K562 (cell line): ENCODE data around the gene PDLIM4. TPM values are rescaled to one million over a fixed set of nuclear protein-coding genes. Genes with fewer than 3 reads are reported as not detected.
A peak's percentile ranks its signal among the peaks of the same experiment; 100 is the strongest.

Experiments used
- CBFA2T3 ChIP-seq: fragments of 450-650 bp; IDR thresholded peaks from 2 replicates; pipeline ENCODE4 v1.6.1; 2017
- CBFB ChIP-seq: sonication (generic); formaldehyde crosslinking; IDR thresholded peaks from 2 replicates; pipeline ENCODE4 v1.4.0; 2020; ENCODE audit warnings: mild to moderate bottlenecking, missing genetic modification reagents
- CBX3 ChIP-seq, 2 experiments: IDR thresholded peaks; 1 replicate in 1 of 2; 2 replicates in 1 of 2; pipeline ENCODE4 v1.6.1; 2012; ENCODE audit warnings: inconsistent platforms in 2 of 2, low read length in 2 of 2, borderline replicate concordance in 1 of 2, control low read depth in 1 of 2
- CREB1 ChIP-seq, 2 experiments: sonication (generic) in 1 of 2; formaldehyde crosslinking in 1 of 2; IDR thresholded peaks; 2 replicates each; pipeline versions ENCODE4 v1.6.1 to v1.8.0; 2012 to 2022; ENCODE audit warnings: inconsistent platforms in 1 of 2, mild to moderate bottlenecking in 1 of 2, missing genetic modification reagents in 1 of 2, moderate library complexity in 1 of 2
- CTCF ChIP-seq, 3 experiments: IDR thresholded peaks in 2 of 3; conservative IDR thresholded peaks in 1 of 3; 2 replicates each; pipeline ENCODE4 v1.5.1; 2011 to 2012; ENCODE audit warnings: low read length in 3 of 3, mild to moderate bottlenecking in 3 of 3, control low read depth in 2 of 3, improper control_type of control experiment in 1 of 3, inconsistent platforms in 1 of 3, low read depth in 1 of 3, mixed read lengths in 1 of 3, moderate library complexity in 1 of 3; ENCODE audit not compliant: insufficient read depth in 2 of 3
- DNMT1 ChIP-seq: fragments of 450-650 bp; IDR thresholded peaks from 2 replicates; pipeline ENCODE4 v1.6.1; 2016; ENCODE audit warnings: antibody characterized with exemption, mild to moderate bottlenecking
- E4F1 ChIP-seq: fragments of 250-450 bp; sonication (Bioruptor Pico); IDR thresholded peaks from 2 replicates; pipeline ENCODE4 v1.5.0; 2021; ENCODE audit warnings: mild to moderate bottlenecking, borderline replicate concordance
- HDAC3 ChIP-seq: fragments of 450-650 bp; IDR thresholded peaks from 2 replicates; pipeline ENCODE4 v1.6.1; 2018; ENCODE audit warnings: borderline replicate concordance, mild to moderate bottlenecking, moderate library complexity; ENCODE audit not compliant: partially characterized antibody
- KLF16 ChIP-seq: IDR thresholded peaks from 2 replicates; pipeline ENCODE4 v1.6.1; 2016; ENCODE audit warnings: antibody characterized with exemption
- NBN ChIP-seq: fragments of 450-650 bp; IDR thresholded peaks from 2 replicates; pipeline ENCODE4 v1.6.1; 2016; ENCODE audit warnings: low read depth, mild to moderate bottlenecking
- NCOA2 ChIP-seq, 2 experiments: fragments of 450-650 bp; IDR thresholded peaks; 2 replicates each; pipeline ENCODE4 v1.6.1; 2018; ENCODE audit warnings: mild to moderate bottlenecking in 2 of 2, moderate library complexity in 1 of 2; ENCODE audit not compliant: partially characterized antibody in 2 of 2
- NCOR1 ChIP-seq: fragments of 450-650 bp; IDR thresholded peaks from 2 replicates; pipeline ENCODE4 v1.6.1; 2016; ENCODE audit warnings: mild to moderate bottlenecking, moderate library complexity
- PHTF2 ChIP-seq: fragments of 250-450 bp; sonication (Bioruptor Pico); IDR thresholded peaks from 2 replicates; pipeline ENCODE4 v1.5.0; 2021; ENCODE audit warnings: mild to moderate bottlenecking
- RB1 ChIP-seq: fragments of 450-650 bp; IDR thresholded peaks from 2 replicates; pipeline ENCODE4 v1.6.1; 2017; ENCODE audit warnings: low read depth, mild to moderate bottlenecking
- SMC3 ChIP-seq: conservative IDR thresholded peaks from 2 replicates; pipeline ENCODE4 v1.6.1; 2011; ENCODE audit warnings: low read depth, low read length, improper control_type of control experiment; ENCODE audit not compliant: insufficient read depth
- STAT6 ChIP-seq: sonication (generic); formaldehyde crosslinking; IDR thresholded peaks from 2 replicates; pipeline ENCODE4 v1.8.1; 2023; ENCODE audit warnings: mild to moderate bottlenecking, missing genetic modification reagents
- TAF1 ChIP-seq: IDR thresholded peaks from 2 replicates; pipeline ENCODE4 v1.6.1; 2011; ENCODE audit warnings: mild to moderate bottlenecking, low read length, moderate library complexity; ENCODE audit not compliant: insufficient read depth, control insufficient read depth, severe bottlenecking; ENCODE audit errors: extremely low read depth
- ZBTB2 ChIP-seq: fragments of 450-650 bp; IDR thresholded peaks from 2 replicates; pipeline ENCODE4 v1.6.1; 2016; ENCODE audit warnings: antibody characterized with exemption
- ZNF212 ChIP-seq: fragments of 450-650 bp; formaldehyde crosslinking; IDR thresholded peaks from 2 replicates; pipeline ENCODE4 v1.4.0; 2020; ENCODE audit warnings: mild to moderate bottlenecking
- ZNF3 ChIP-seq: fragments of 250-450 bp; sonication (Bioruptor Pico); IDR thresholded peaks from 2 replicates; pipeline ENCODE4 v1.5.0; 2021; ENCODE audit warnings: mild to moderate bottlenecking, moderate library complexity
- polyA plus RNA-seq, 8 experiments: library from polyadenylated mRNA; depleted of rRNA in 4 of 8; stranded (reverse) in 5 of 8; unstranded in 3 of 8; fragments of >200 nt; fragmentation: Nextera tagmentation in 2 of 8; fragmentation: Illumina TruSeq in 1 of 8; extraction: Ambion mirVana in 2 of 8; extraction: Trizol in 1 of 8; gene quantifications; 2 replicates each; pipeline versions ENCODE4 v1.2.1 to v1.2.3, GENCODE V29; 2011 to 2014; ENCODE audit warnings: inconsistent platforms in 1 of 8, missing spikeins in 1 of 8
- total RNA-seq, 7 experiments: library from RNA; depleted of rRNA in 6 of 7; stranded (reverse); fragments of >200 nt in 6 of 7; fragmentation: Illumina TruSeq in 2 of 7; extraction: Trizol in 2 of 7; gene quantifications; 2 replicates each; pipeline versions ENCODE4 v1.2.1 to v1.2.3, GENCODE V29; 2011 to 2021; ENCODE audit warnings: low replicate concordance in 1 of 7

Gene PDLIM4
- total and polyA plus RNA-seq, 9 of the 15 experiments (the other 6 are each of a cell fraction or from before 2014, with no cell fraction given) = 0.28 to 32.8 (median 13.1) TPM

GRCh38 chr5:132315529-132316067, 58.1 kb downstream of the PDLIM4 start (continued):
- peak; percentile 59; the same call in 1 of the 2 replicates for TF ChIP-seq CREB1 (IDR thresholded peaks at IDR 0.05)
- TF ChIP-seq CREB1 (CRISPR knock-in tag; IDR thresholded peaks at IDR 0.05) = no peak
- no peak for TF ChIP-seq CBFB (CRISPR knock-in tag)
- peak; percentile 98 for TF ChIP-seq CBFA2T3
- no peak for TF ChIP-seq DNMT1
- no peak for TF ChIP-seq ZNF3
- TF ChIP-seq PHTF2 (CRISPR knock-in tag) = no peak
- peak in 1 of 2 experiments; percentile 67; a peak in 1 of 3 replicates for TF ChIP-seq CBX3 (IDR thresholded peaks at IDR 0.05; ENCODE audit: borderline replicate concordance in 1 of 2, low read length in 2 of 2)
- peak; percentile 40; the same call in 1 of the 2 replicates for TF ChIP-seq SMC3
- 0 out of 2 replicates have a peak, but pooled peaks have one; percentile 16 for TF ChIP-seq RB1
- no peak for TF ChIP-seq STAT6
- peak; percentile 96 for TF ChIP-seq NCOR1
- TF ChIP-seq HDAC3 = peak; percentile 84
- TF ChIP-seq ZBTB2 = peak; percentile 58; the same call in 1 of the 2 replicates
- TF ChIP-seq CTCF (IDR thresholded peaks at IDR 0.05 in 2 of 3, conservative IDR thresholded peaks at IDR 0.05 in 1 of 3; ENCODE audit: insufficient read depth in 2 of 3, low read depth in 1 of 3, low read length in 3 of 3) = peak; percentile 54 to 79 (median 69)
- peak; percentile 73; the same call in 1 of the 2 replicates for TF ChIP-seq KLF16
- TF ChIP-seq ZNF212 = no peak
- TF ChIP-seq NCOA2 (IDR thresholded peaks at IDR 0.05; ENCODE audit: partially characterized antibody in 2 of 2) = peak in 1 of 2 experiments; percentile 14
- TF ChIP-seq NBN = peak; percentile 35; the same call in 1 of the 2 replicates
- TF ChIP-seq TAF1 = peak; percentile 22
- no peak for TF ChIP-seq E4F1 (CRISPR knock-in tag)
